HUES64 (cell line): ENCODE data around the gene MT1B.
"Not testable (repeated sequence)": the region's sequence is repeated elsewhere in the genome, so short reads cannot be mapped to it uniquely, and the experiment has no call there.

Experiments
- H3K27ac ChIP-seq: 2 replicates; pipeline ENCODE4 v1.7.0; 2013; ENCODE audit warnings: low read depth, low read length, inconsistent platforms
- H3K27me3 ChIP-seq: 2 replicates; pipeline ENCODE4 v1.6.1; 2013; ENCODE audit warnings: mild to moderate bottlenecking, low read length; ENCODE audit not compliant: insufficient read depth
- H3K36me3 ChIP-seq: 2 replicates; pipeline ENCODE4 v1.6.1; 2013; ENCODE audit warnings: mild to moderate bottlenecking, low read length; ENCODE audit not compliant: insufficient read depth
- H3K4me1 ChIP-seq: 2 replicates; pipeline ENCODE4 v1.6.1; 2013; ENCODE audit warnings: mild to moderate bottlenecking, low read length, moderate library complexity; ENCODE audit not compliant: insufficient read depth
- H3K4me3 ChIP-seq: 2 replicates; pipeline ENCODE4 v1.5.1; 2013; ENCODE audit warnings: mild to moderate bottlenecking, low read length, moderate library complexity
- H3K9ac ChIP-seq: 2 replicates; pipeline ENCODE4 v1.6.1; 2013; ENCODE audit warnings: mild to moderate bottlenecking, low read depth, low read length
- H3K9me3 ChIP-seq: 2 replicates; pipeline ENCODE4 v1.6.1; 2013; ENCODE audit warnings: low read depth, low read length; ENCODE audit not compliant: insufficient read depth
- WGBS: fragments of 150-250, 120-280 bp; methylation state at CpG from one replicate; pipeline ENCODE4 v1.1.7; 2013; ENCODE audit warnings: missing lambda C conversion rate; 5-methylcytosine and 5-hydroxymethylcytosine counted together

Gene MT1B

DNA sequence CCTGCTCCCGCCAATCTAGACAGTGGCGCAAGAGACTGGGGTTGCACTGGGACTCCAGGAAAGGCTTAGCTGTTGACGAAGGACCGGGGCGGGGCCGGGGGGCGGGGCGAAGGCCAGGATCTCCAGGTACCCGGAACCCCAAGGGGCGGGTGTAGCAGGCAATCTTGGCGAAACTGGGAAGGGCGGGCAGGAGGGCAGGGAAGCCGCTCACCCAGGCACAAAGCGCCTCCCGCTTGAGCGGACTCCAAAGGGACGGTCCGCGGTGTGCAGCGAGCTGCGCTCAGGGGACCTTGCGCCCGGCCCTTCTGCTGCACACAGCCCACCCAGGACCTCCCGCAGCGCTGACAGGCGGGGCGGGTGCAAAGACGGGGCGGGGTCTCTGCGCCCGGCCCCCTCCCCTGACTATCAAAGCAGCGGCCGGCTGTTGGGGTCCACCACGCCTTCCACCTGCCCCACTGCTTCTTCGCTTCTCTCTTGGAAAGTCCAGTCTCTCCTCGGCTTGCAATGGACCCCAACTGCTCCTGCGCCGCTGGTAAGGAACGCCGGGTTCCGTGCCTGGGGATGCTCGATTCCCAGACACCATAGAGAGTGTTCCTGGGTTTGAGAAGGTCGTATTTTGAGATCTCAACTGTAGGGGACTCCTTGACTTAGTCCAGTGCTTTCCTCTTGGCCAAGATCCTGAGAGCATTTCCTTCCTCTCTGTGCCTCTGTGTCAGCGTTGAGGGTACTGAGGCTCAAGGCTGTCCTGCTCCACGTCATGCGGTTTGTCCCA, 6.1 kb downstream of the MT1B start, which contains the start of gene MT1F:
Gene MT1F, plus strand, starts transcription at position 405 of the 772 bp plus-strand sequence. Its CDS starts 100 bp downstream, at position 505.
- Histone ChIP-seq H3K9ac (no peak within 1 kb of the TSS; the same call in 1 of the 2 replicates), H3K4me3 (peak within 1 kb of the TSS; percentile 64), H3K27me3 (peaks cover 90% of the 10 kb centered on the region), H3K9me3 (no peaks in the 10 kb centered on the region), H3K36me3 (no peaks in the 10 kb centered on the region), H3K27ac (peak within 1 kb of the TSS; percentile 70; the same call in 1 of the 2 replicates), H3K4me1 (peaks cover 13% of the 10 kb centered on the region; the same call in 1 of the 2 replicates)
- WGBS, result 1% methylated on average over 46 of the region's 46 CpGs

DNA sequence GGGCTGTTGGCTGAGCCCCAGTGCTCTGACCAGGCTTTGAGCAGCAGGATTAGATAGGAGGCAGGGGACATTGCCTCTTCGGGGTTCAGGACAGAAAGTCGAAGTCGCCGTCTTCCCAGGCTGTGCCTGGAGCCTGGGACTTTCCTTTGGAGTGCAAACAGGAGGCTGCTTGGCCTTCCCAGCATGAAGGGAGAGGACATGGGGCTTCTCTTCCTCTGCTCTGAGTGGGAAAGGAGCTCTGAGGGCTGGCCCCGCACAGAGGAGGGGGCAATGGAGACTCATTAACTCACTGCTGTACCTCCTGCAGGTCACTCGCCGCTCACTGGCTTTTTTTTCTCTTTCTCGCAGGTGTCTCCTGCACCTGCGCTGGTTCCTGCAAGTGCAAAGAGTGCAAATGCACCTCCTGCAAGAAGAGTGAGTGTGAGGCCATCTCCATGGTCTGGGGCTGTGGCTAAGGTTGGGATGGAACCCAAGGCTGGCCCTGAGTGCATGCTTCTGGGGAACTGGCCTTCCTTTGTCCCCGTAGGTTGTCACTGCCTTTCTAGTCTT, 6.7 kb downstream of the MT1B start:
- Histone ChIP-seq H3K4me3 (peak overlapping the region; percentile 64), H3K4me1 (peaks cover 13% of the 10 kb centered on the region; the same call in 1 of the 2 replicates), H3K36me3 (no peaks in the 10 kb centered on the region), H3K27me3 (peaks cover 90% of the 10 kb centered on the region), H3K27ac (no peak overlapping the region), H3K9ac (no peak overlapping the region; the same call in 1 of the 2 replicates), H3K9me3 (no peaks in the 10 kb centered on the region)
- WGBS, result 33% methylated on average over 10 of the region's 10 CpGs

DNA sequence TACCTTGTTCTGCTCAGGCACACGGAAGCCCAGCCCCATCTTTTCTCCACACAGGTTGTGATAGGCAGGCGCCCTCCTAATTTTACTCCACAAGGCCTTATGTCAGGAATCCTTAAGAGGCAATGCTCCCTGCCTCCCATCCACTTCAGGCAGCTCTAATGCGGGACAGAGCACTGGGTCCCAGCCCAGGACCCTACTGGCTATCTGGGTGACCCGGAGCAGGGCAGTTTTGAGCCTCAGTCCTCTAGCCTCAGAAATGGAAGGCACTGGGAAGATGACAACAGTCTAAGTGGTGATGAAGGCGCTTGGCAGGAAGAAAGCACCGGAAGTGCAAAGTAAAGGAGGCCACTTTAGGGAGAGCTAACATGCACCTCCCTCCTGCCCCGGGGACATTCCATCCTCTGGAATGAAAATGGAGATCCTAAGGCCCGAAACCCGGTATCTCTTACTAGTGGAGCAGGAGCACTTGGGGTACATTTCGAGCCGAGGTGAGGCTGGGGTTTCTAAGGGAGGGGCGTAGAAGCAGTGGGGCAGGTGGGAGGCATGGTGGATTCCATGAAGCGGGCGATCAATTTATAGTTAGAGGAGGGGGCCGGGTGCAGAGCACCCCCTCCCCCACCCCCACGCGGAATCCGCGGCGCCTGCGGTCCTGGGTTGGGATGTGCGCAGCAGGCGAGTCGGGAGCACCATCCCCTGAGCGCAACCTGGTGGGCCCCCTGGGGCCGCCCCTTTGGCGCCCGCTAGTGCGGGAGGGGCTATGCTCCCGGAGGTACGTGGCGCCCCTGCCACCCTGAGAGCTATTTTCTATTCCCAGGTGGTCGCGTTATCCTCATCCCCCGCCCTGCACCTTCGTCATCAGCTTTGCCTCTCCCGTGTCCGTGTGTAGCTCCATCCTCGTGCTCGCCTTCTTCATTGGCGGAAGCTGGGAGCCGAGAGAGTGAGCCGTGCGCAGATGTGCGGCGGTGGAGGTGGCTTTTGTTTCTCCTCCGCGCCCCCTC, 11.0 kb downstream of the MT1B start:
- H3K27ac ChIP-seq, result no peak overlapping the region
- H3K9me3 ChIP-seq, result no peaks in the 10 kb centered on the region
- H3K4me1 ChIP-seq, result peaks cover 13% of the 10 kb centered on the region
- no peak overlapping the region for H3K9ac ChIP-seq
- H3K36me3 ChIP-seq, result no peaks in the 10 kb centered on the region
- peaks cover 100% of the 10 kb centered on the region for H3K27me3 ChIP-seq
- 13% methylated on average over 45 of the region's 48 CpGs for whole genome bisulfite sequencing
- H3K4me3 ChIP-seq, result peak overlapping the region; percentile 49

DNA sequence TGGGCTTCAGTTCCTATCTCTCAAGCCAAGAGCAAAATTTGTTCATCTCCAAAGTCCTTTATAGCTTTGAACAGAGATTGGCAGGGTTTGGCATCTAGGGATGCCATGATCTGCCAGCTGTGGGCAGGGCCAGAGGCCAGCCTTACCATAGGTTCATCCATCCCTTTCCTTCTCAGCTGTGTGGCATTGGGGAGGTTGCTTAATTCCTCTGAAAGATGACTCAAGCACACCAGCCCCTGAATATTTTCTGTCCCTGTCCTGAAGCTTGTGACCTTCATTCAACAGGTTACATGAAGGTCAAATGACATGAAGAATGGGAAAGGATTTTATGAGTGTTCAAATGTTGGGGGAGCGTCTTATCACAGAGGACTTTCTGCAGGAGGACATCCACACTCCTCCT, 12.8 kb downstream of the MT1B start:
- peaks cover 100% of the 10 kb centered on the region for H3K27me3 ChIP-seq
- H3K36me3 ChIP-seq, result no peaks in the 10 kb centered on the region
- no peak overlapping the region for H3K9ac ChIP-seq
- WGBS, result 100% methylated on average over 1 of the region's 1 CpG
- H3K4me3 ChIP-seq, result no peak overlapping the region
- peaks cover 5% of the 10 kb centered on the region; the same call in 1 of the 2 replicates for H3K4me1 ChIP-seq
- H3K9me3 ChIP-seq, result no peaks in the 10 kb centered on the region
- H3K27ac ChIP-seq, result no peak overlapping the region

DNA sequence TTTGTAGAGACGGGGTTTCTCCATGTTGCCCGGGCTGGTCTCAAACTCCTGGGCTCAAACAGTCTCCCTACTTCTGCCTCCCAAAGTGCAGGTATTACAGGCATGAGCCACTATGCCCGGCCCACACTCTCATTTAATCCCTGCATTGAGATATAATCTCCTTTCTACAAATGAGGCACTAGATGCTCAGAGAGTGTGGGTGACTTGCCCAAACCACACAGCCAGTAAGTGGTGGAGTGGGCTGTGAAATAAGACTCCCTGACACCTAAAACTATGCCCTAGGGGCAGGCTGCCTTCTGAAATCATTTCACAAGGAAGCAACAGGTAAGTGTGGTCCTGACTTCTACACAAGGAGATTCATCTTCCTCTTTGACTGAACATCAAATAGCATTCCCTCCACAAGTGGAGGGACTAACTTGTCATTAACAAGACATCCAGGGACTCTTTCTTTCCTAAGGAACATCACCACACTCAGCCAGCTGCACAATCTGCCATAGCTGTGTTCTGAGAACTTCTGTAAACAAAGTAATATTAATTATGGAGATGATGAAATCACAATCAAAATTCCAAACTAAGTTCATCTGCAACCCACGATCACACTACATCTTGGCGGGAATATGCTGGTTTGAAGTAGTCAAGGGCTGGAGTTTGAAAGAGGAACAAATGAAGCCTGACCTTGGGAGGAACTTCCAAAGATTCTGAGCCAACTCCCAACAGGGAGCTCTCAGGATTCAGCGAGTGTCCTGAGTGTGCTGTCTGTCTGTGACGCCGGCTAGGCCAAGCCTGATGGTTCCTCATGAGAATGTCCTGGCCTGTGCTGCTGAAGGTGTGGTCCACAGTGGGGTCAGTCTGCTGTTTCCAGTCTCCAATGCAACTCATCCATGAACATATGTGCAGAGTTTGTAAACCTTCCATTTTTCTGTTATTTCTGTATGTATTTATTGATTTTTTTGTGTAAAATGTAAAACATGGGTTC, 13.9 kb downstream of the MT1B start:
- H3K27me3 ChIP-seq, result peaks cover 100% of the 10 kb centered on the region
- WGBS, result 76% methylated on average over 8 of the region's 8 CpGs

DNA sequence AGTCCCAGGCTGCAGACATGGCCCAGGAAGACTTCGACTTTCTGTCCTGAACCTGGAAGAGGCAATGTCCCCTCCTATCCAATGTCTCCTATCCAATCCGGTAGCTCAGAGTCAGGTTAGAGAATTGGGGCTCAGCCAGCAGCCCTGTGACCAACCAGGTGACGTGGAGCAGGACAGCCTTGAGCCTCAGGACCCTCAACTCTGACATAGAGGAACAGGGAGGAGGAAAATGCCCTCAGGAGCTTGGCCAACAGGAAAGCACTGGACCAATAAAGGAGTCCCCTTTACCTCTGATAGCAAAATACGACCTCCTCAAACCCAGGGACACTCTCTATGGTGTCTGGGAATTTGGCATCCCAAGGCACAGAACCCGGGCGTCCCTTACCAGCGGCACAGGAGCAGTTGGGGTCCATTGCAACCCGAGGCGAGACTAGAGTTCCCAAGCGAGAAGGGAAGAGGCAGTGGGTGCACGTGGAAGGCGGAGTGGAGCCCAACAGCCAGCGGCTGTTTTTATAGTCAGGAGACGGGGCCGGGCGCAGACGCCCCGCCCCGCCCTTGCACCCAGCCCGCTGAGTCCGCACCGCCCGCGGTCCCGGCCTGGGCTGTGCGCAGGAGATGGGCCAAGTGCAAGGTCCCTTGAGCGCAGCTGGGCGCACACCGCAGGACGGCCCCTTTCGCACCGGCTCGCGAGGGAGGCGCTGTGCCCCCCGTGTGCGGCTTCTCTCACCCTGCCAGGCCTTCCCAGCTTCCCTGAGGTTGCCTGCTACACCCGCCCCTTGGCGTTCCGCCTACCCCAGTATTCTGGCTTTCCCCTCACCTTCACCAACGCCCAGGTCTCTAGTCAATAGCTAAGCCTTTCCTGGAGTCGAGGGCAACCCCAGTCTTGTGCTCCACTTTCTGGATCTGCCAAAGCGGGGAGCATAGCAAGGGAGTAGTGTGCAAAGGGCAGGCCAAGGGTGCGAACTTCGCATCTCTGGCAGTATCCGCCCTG, 16.2 kb downstream of the MT1B start, which contains the start of gene MT1G:
Gene MT1G, minus strand, starts transcription at position 485 of the 991 bp plus-strand sequence. Its CDS starts 72 bp downstream, at position 413.
- Histone ChIP-seq H3K36me3 (no peaks in the 10 kb centered on the region), H3K27ac (no peak within 1 kb of the TSS), H3K9me3 (no peaks in the 10 kb centered on the region), H3K4me3 (peak within 1 kb of the TSS; percentile 30), H3K9ac (no peak within 1 kb of the TSS), H3K4me1 (peaks cover 7% of the 10 kb centered on the region), H3K27me3 (peaks cover 100% of the 10 kb centered on the region)
- 18% methylated on average over 46 of the region's 46 CpGs for WGBS

More for the DNA sequence above, 13.9 kb downstream of the MT1B start:
- H3K4me3 ChIP-seq, H3K27ac ChIP-seq, H3K36me3 ChIP-seq, H3K9ac ChIP-seq, H3K9me3 ChIP-seq: not testable (repeated sequence)
- peaks cover 12% of the 10 kb centered on the region for H3K4me1 ChIP-seq

DNA sequence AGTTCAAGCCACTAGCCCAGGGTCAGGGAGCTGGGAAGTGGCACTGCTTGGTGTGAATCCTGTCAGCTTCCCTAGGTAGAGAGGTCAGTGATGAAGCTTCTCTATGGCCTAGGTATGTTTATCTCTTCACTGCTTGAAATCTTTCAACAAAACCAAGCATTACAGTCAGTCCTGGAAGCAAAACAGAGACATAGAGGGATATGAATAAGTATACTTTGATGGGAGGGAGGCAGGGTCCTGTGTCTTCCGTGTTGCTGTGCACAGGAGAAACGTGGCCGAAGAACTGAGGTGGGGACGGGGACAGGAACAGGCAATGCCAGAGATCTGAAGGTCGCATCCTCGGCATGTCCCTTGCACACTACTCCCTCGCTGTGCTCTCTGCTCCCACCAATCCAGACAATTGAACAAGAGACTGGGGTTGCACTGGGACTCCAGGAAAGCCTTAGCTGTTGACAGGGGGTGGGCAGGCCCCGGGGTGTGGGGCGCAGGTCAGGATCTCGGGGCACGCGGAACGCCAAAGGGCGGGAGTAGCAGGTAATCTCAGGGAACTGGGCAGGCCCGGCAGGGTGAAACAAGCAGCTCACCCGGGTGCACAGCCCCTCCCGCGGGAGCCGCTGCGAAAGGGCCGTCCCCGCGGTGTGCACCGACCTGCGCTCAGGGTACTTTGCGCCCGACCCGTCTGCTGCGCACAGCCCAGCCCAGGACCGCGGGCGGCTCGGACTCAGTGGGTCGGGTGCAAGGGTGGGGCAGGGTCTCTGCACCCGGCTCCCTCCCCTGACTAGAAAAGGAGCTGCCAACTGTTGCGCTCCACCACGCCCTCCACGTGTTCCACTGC, 17.5 kb downstream of the MT1B start, which contains the start of gene MT1H:
Gene MT1H, plus strand, starts transcription at position 810 of the 835 bp plus-strand sequence. CDS start 71 bp downstream, outside the sequence.
- no peak within 1 kb of the TSS for H3K9ac ChIP-seq
- H3K4me3 ChIP-seq, result peak within 1 kb of the TSS; percentile 33
- no peaks in the 10 kb centered on the region for H3K9me3 ChIP-seq
- H3K36me3 ChIP-seq, result no peaks in the 10 kb centered on the region
- H3K27me3 ChIP-seq, result peaks cover 99% of the 10 kb centered on the region
- no peak within 1 kb of the TSS for H3K27ac ChIP-seq
- peaks cover 9% of the 10 kb centered on the region for H3K4me1 ChIP-seq
- WGBS, result 42% methylated on average over 38 of the region's 38 CpGs

DNA sequence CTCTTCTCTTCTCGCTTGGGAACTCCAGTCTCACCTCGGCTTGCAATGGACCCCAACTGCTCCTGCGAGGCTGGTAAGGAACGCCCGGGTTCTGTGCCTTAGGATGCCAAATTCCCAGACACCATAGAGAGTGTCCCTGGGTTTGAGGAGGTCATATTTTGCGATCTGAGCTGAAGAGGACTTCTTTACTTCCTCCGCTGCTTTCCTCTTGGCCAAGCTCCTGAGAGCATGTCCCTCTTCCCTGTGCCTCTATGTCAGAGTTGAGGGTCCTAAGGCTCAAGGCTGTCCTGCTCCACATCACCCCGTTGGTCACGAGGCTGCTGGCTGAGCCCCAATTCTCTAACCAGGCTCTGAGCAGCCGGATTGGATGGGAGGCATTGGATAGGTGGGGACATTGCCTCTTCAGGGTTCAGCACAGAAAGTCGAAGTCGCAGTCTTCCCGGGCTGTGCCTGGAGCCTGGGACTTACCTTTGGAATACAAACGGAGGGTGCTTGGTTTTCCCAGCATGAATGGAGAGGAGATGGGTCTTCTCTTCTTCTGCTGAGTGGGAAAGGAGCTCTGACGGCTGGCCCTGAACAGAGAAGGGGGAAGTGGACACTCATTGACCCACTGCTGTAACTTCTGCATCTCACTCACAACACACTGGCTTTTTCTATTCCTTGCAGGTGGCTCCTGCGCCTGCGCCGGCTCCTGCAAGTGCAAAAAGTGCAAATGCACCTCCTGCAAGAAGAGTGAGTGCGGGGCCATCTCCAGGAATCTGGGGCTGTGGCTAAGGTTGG, 18.3 kb downstream of the MT1B start:
- 56% methylated on average over 19 of the region's 19 CpGs for WGBS
- H3K27ac ChIP-seq, result no peak overlapping the region
- H3K9ac ChIP-seq, result no peak overlapping the region
- H3K9me3 ChIP-seq, result no peaks in the 10 kb centered on the region
- peaks cover 99% of the 10 kb centered on the region for H3K27me3 ChIP-seq
- peaks cover 13% of the 10 kb centered on the region for H3K4me1 ChIP-seq
- H3K36me3 ChIP-seq, result no peaks in the 10 kb centered on the region
- H3K4me3 ChIP-seq, result peak overlapping the region; percentile 33
